Left lobe of liver (tissue), 2 donors: ENCODE data around the gene PTPRM. TPM values are rescaled to one million over a fixed set of nuclear protein-coding genes. Genes with fewer than 3 reads are reported as not detected.

Experiments
- ATAC-seq: fragments of 200-7000 bp; cut with Tn5 transposase; one replicate; pipeline ENCODE4 v1.9.1; 2020; ENCODE audit warnings: mild to moderate bottlenecking, moderate library complexity
- DNase-seq: peaks from one replicate; pipeline ENCODE4 v3.0.0-alpha.2; 2020; ENCODE audit warnings: low spot score
- total RNA-seq: library from RNA; stranded (reverse); gene quantifications from one replicate; pipeline ENCODE4 v1.2.1, GENCODE V29; 2021
- donor health status: DM: no; HTN: no; CAD: no; lungs with moderate emphysema.
- donor health status: DM: no; HTN: yes; CAD: no.

PTPRM gene
- total RNA-seq, 1 donor from 2014 or later = 34.7 TPM

GRCh38 chr18:8186413-8186812, 619.3 kb downstream of the PTPRM start:
- DNase-seq = no peak
- ATAC-seq = no peak

- ATAC-seq (no peak), DNase-seq (no peak)
Measured at GRCh38 chr18:8188184-8188583, 621.1 kb downstream of the PTPRM start.

DNA sequence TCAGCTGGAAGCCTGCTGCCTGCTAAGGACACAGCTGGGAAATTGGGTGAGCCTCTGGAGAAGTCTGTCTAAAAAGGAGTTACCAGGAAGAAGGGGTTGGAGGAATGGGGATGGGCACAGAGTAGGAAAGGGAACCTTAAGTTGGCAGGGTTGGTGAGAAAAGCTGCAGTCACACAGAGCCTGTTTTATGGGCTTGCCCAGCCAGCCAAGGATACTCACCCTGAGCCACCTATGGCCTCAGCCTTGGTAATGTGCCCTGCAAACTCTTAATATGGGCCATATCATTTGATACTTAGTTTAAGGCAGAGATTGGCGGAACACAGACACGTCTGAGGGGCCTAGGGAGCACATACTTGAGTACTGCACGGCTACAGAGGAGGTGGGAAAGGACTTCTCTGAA, 623.9 kb downstream of the PTPRM start:
- no peak for DNase-seq
- no peak for ATAC-seq

DNA sequence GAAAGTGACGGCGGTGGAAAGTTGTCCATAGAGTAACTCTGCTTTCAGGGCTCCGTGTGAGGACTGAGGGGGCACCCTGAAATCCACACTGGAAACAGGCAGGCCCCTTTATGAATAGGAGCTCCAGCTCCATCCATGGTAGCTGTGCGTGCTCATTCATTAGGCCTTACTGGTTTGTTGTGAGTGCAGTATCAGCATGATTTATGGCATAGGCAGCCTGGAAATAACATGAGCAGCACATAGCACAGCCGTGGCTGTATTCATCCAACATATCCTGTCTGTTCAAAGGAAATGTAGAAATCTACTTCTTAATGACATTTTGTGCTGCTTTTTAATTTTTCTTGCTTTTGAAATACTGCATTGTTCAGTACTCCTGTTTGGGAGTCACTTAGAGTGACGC, 627.3 kb downstream of the PTPRM start:
- no peak for DNase-seq

GRCh38 chr18:8196238-8196637, 629.1 kb downstream of the PTPRM start:
- DNase-seq (no peak), ATAC-seq (no peak)

More for the DNA sequence above, 627.3 kb downstream of the PTPRM start:
- ATAC-seq = no peak

GRCh38 chr18:8197499-8197898, 630.4 kb downstream of the PTPRM start:
- ATAC-seq (no peak), DNase-seq (no peak)

DNA sequence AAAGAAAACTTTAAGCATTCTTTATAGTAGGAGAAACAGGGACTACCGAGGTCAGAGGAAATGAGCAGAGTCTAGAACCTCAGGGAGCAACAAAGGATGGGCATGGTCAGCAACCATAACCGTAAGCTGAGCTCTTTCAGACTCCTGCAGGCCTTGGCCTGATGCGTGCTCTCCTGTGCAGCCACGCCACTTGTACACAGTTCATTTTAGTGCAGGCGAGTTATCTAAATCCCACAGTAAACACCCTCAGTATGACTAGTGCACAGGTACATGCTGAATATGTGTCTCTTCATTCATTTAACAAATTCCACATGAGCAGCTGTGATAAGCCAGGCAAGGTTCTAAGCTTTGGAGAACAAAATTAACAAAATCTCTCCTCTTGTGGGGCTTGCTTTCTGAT, 640.9 kb downstream of the PTPRM start:
- DNase-seq (no peak), ATAC-seq (no peak)

DNA sequence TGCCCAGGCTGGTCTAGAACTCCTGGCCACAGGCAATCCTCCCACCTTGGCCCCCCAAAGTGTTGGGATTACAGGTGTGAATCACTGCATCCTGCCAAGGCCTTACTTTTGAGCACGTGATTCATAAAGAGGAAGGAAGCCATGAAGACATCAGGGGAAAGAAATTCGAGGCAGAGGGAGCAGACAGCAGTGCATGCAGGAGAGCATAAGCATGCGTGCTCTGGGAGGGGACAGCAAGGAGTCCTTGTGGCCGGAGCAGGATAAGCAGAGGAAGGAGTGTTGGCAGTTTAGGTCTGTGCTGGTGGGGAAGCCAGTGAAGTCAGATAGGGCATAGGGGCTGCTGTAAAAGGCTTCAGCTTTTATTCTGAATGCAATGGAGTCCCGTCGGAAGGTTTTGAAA, 641.6 kb downstream of the PTPRM start:
- no peak for ATAC-seq
- DNase-seq = no peak

- ATAC-seq (no peak), DNase-seq (no peak)
Measured at GRCh38 chr18:8212896-8213780, 646.0 kb downstream of the PTPRM start.

DNA sequence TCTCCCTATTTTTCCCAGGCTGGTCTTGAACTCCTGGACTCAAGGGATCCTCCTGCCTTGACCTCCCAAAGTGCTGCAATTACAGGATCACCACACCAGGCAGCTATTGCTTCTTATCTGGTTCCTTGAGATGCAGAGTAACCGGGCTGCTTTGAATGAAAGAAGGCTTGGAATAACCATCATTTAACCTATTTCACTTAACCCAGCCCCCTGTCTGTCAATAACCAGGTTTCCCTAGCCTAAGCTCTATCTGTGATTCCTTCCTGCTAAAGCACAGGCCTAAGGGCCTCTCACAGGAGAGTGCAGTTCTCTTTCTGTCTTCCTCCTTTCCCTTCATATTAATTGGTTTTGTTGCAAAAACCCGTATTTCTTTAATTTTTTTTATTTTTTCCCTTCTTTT, 648.6 kb downstream of the PTPRM start:
- ATAC-seq (no peak), DNase-seq (no peak)

DNA sequence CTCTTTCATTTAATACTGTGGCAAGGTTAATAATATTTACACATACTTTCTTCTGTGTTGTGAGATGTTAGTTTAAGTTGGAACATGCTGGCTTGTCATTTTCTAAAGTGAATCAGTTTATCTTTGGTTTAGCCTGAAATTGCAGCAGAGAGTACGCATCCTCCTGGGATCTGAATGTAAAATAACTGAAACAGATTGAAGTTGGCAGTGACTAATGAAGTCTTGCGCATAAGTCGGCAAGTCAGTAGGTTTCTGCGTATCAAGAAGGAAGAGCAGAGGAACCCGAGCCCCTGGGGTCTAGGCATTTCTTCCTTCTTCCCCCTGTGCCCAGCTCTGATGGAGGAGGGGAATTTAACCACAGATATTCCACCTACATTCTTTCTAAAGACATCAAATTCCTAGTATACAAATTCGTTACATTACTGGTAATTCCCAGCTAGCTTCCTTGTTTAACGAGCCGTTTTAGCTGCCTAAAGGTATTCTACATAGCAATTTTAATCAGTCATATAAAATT, 650.0 kb downstream of the PTPRM start:
- no peak for ATAC-seq
- DNase-seq = no peak

DNA sequence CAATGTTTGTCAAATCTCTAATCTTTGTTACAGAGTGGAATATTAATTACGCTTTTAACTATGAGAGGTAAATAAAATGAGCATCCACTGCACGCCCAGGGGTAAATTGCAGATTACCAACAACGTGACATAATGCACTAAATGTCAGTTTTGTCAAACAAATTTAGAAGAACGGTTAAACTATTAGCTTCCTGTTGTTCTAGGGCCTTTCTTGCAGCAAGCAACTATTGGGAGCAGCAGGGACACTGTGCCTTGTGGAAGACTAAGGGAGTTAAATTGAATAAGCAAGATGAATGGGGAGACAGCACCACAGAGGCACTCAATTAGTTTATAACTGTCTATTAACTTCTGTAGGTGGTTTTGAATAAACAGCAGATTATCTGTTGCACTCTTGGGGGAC, 651.1 kb downstream of the PTPRM start:
- no peak for DNase-seq
- no peak for ATAC-seq

DNA sequence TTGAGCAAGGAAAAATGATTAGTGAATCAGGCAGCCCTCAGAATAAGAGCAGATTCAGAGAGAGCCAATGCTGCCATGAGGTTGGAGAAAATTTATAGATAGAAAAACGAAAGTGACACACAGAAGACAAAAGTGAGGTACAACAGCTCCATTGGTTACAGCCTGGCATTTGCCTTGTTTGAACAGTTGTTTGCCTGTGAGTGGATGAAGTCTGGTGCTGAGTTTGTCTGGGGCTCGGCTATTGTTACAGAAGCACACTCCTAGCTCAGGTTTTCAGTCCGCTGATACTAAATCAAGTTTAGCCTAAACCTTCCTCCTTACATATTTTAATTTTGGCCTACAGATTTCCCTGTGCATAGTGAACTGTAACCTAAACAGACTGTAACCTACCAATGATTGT, 654.3 kb downstream of the PTPRM start:
- ATAC-seq = no peak
- no peak for DNase-seq

DNA sequence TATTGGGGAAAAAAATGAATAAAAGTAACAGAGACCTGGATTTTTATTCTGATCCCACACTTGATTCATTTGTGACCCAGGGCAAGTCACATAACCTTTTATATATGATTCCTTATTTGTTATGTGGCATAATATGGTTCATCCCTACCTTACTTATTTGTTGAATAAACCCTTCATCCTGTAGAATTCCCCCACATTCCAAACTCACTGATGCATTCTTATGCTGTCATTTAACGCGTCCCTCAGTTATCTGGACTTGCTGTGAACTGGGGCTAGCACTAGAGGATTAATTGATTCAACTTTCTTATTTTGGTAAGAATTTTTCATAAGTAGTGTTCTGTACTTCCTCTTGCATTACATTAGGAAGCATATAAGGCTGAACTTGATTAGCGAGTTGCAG, 657.5 kb downstream of the PTPRM start:
- no peak for ATAC-seq

GRCh38 chr18:8229040-8229439, 661.9 kb downstream of the PTPRM start:
- ATAC-seq (no peak), DNase-seq (no peak)

More for the DNA sequence above, 657.5 kb downstream of the PTPRM start:
- no peak for DNase-seq

DNA sequence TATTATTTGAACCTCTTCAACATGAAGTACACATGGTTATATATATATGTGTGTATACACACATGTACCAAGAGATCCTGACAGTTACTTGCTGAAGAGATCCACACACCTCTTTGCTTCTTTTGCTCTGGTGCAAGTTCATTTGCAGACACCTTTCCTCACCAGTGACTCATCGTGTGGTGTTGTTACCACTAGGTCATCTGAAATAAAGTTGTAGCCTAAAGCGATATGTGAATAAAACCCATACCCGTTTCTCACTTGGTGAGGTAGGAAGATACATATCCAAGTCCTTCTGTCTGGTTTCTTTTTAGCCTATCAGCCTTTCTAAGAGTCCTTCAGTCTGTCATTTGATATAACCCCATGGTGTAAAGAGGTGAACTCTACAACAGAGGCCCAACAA, 662.7 kb downstream of the PTPRM start:
- ATAC-seq (no peak), DNase-seq (no peak)

- DNase-seq (no peak), ATAC-seq (no peak)
Measured at GRCh38 chr18:8231316-8231715, 664.2 kb downstream of the PTPRM start.

DNA sequence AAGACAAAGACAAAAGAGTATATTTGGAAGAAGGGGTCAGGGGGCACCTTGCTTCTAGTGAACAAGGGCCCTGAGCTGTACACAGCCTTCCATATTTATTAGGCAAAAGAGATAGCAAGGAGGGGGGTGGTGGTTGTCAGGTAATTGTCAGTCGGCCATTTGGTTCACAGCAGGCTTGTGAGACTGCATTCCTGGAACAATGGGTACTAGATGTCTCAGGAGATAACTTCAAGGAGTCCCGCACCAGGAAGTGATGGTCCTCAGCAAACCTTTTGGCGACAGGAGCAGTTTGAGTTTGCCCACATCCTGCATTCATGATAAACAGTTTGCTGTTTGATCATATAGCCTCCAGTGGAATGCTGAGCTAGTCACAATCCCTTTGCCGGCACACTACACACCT, 665.7 kb downstream of the PTPRM start:
- DNase-seq = no peak
- ATAC-seq = no peak

GRCh38 chr18:8235894-8236293, 668.8 kb downstream of the PTPRM start:
- DNase-seq (no peak), ATAC-seq (no peak)

DNA sequence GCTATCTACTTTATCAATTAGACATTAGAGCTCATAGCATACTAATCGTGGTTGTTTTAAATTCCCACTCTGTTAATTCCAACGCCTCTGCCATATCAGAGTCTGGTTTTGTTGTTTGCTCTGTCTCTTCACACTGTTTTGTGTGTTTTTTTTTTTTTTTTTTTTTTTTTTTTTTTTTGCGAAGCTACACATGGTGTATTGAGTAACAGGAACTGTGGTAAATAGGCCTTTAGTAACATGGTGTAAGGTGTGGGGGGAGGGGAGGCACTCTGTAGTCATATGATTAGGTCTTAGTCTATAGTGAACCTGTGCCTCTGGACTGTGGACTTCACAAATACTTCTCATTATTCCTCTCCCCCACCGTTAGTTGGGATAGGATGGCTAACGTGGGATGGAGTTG, 671.4 kb downstream of the PTPRM start:
- DNase-seq = no peak
- ATAC-seq = no peak

GRCh38 chr18:8241731-8242130, 674.6 kb downstream of the PTPRM start:
- no peak for DNase-seq
- no peak for ATAC-seq

- ATAC-seq = no peak
- DNase-seq = no peak
Measured at GRCh38 chr18:8242151-8242696, 675.1 kb downstream of the PTPRM start.
